Ectodermal cell (in vitro differentiated cells): Measurements from ENCODE around the gene FARP1.

ENCODE experiments used
- H3K27ac ChIP-seq: 2 replicates; pipeline ENCODE4 v1.7.0; 2013; ENCODE audit warnings: mild to moderate bottlenecking, low read depth, low read length; ENCODE audit not compliant: insufficient read depth, poor library complexity, severe bottlenecking
- H3K27me3 ChIP-seq: 2 replicates; pipeline ENCODE4 v1.7.0; 2013; ENCODE audit warnings: mild to moderate bottlenecking, low read length; ENCODE audit not compliant: insufficient read depth, control insufficient read depth, poor library complexity, severe bottlenecking
- H3K36me3 ChIP-seq: one replicate; pipeline ENCODE4 v1.7.0; 2013; ENCODE audit warnings: low read length; ENCODE audit not compliant: control insufficient read depth, insufficient read depth
- H3K4me1 ChIP-seq: one replicate; pipeline ENCODE4 v1.7.0; 2013; ENCODE audit warnings: low read length; ENCODE audit not compliant: control insufficient read depth, insufficient read depth
- H3K4me3 ChIP-seq: 2 replicates; pipeline ENCODE4 v1.7.0; 2013; ENCODE audit warnings: low read depth, low read length, control low read depth; ENCODE audit not compliant: insufficient read depth
- H3K9me3 ChIP-seq: 2 replicates; pipeline ENCODE4 v1.7.0; 2013; ENCODE audit warnings: mild to moderate bottlenecking, low read length, moderate library complexity; ENCODE audit not compliant: control insufficient read depth
- WGBS, 2 experiments: methylation state at CpG; one replicate each; pipeline ENCODE4 v1.1.7; 2013; ENCODE audit warnings: missing lambda C conversion rate in 2 of 2; 5-methylcytosine and 5-hydroxymethylcytosine counted together

Gene FARP1

DNA sequence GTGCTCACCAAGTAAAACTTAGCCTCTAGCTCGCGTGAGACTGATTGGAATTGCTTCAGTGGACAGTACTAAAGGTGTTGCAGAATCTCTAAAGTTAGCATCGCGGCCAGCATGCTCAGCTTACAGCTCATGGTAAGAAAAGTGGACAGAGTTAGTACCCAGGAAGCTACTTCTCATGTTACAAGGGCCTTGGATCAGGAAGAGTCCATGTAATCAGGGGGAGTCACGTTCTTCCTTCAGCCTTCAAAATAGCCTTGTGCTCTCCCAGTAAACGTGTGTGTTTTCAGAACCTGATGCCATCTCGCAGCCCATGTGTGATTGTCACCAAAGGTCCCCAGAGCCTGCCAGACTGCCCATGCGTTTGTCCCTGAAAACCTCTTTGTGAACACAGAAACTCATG lies 230.0 kb downstream of the FARP1 start:
- no peak overlapping the region for H3K27ac ChIP-seq
- H3K4me3 ChIP-seq, result no peak overlapping the region
- H3K4me1 ChIP-seq, result peaks cover 5% of the 10 kb centered on the region
- no peaks in the 10 kb centered on the region for H3K27me3 ChIP-seq
- WGBS, 2 experiments, result 88% methylated on average over 8 of the region's 8 CpGs
- H3K36me3 ChIP-seq, result no peaks in the 10 kb centered on the region
- no peaks in the 10 kb centered on the region for H3K9me3 ChIP-seq

DNA sequence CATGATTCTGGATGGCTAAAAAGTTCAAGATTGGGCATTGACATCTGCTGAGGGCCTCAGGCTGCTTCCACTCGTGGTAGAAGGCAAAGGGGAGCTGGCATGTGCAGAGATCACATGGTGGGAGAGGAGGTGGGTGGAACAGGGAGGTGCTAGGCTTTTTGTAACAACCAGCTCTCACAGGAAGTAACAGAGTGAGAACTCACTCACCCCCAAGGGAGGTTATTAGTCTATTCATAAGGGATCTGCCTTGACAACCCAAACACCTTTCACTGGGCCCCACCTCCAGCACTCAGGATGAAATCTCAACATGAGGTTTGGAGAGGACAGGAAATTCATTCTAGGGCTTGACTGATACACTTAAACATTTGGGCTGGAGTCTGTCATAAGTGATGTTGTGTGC lies 231.9 kb downstream of the FARP1 start:
- Histone ChIP-seq H3K27ac (no peak overlapping the region), H3K36me3 (no peaks in the 10 kb centered on the region), H3K4me1 (peaks cover 5% of the 10 kb centered on the region), H3K9me3 (no peaks in the 10 kb centered on the region), H3K27me3 (no peaks in the 10 kb centered on the region), H3K4me3 (no peak overlapping the region)
- 86 to 100% methylated on average over 1 of the region's 1 CpG for WGBS, 2 experiments

DNA sequence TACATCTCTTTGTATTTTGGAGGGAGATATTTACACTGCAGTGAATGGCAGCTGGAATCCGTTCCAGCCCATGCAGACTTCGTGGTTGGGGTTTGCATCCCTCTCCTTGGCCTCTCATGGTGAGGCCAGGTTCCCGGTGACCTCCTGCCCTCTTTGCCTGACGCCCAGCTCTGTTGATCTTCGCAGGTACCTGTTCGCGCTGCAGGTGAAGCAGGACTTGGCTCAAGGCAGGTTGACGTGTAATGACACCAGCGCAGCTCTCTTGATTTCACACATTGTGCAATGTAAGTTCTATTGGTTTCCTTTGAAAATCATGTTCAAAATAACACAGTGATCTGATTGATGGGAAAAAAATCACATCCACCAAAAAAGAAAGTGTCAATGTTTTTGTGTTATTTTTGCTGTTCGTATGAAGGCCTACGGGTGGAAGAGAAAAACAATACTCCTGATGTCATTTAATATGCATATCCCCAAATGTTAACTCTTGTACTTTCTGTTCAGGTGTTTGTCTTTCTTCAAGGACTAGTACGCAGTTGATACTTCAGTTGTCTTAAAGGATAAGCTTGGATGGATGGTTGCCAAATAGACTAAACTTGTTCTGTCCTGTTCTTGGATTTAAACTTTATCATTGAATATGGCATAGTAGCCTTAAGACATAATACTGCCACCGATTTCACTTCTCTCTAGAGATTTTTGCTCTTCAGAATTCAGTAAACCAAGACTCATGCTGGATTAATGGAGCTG lies 234.9 kb downstream of the FARP1 start:
- H3K4me1 ChIP-seq, result no peaks in the 10 kb centered on the region
- no peak overlapping the region for H3K27ac ChIP-seq
- no peaks in the 10 kb centered on the region for H3K36me3 ChIP-seq
- no peaks in the 10 kb centered on the region for H3K27me3 ChIP-seq
- H3K4me3 ChIP-seq, result no peak overlapping the region
- H3K9me3 ChIP-seq, result no peaks in the 10 kb centered on the region
- 92 to 96% methylated on average over 10 to 13 of the region's 13 CpGs for WGBS, 2 experiments

DNA sequence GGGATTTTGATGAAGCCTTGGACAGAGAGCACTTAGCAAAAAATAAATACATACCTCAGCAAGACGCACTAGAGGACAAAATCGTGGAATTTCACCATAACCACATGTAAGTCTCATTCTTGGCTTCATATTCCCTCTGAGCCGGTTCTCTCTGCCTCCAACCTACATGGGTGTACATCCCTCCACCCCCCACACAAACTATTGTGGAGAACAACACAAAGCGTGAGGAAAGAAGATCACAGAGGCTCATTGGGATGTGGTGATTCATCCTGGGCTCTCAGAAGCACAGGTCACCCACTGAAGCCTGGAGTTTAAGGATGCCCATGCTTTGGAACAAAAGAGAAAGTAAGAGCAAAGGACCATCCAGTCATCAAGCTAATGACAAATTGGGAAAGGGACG lies 241.8 kb downstream of the FARP1 start:
- 92 to 94% methylated on average over 5 of the region's 5 CpGs for WGBS, 2 experiments
- Histone ChIP-seq H3K36me3 (peaks cover 7% of the 10 kb centered on the region), H3K27ac (no peak overlapping the region), H3K4me3 (no peak overlapping the region), H3K4me1 (no peaks in the 10 kb centered on the region), H3K27me3 (no peaks in the 10 kb centered on the region), H3K9me3 (no peaks in the 10 kb centered on the region)

DNA sequence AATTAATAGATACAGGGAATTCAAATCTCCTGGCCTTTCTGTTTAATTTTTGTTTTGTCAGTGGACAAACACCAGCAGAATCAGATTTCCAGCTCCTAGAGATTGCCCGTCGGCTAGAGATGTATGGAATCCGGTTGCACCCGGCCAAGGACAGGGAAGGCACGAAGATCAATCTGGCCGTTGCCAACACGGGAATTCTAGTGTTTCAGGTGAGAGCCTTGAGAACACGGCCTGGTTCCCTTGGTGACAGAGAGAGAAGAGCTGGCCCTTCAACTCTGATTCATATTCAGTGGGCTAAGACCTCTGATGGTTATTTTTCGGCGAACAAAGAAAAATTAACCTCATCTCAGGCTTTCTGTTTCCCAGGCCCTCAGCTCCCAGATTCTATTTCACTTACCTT lies 242.7 kb downstream of the FARP1 start:
- Histone ChIP-seq H3K4me1 (no peaks in the 10 kb centered on the region), H3K27me3 (no peaks in the 10 kb centered on the region), H3K4me3 (no peak overlapping the region), H3K36me3 (peaks cover 7% of the 10 kb centered on the region), H3K9me3 (no peaks in the 10 kb centered on the region), H3K27ac (no peak overlapping the region)
- WGBS, 2 experiments, result 94% methylated on average over 10 of the region's 10 CpGs

DNA sequence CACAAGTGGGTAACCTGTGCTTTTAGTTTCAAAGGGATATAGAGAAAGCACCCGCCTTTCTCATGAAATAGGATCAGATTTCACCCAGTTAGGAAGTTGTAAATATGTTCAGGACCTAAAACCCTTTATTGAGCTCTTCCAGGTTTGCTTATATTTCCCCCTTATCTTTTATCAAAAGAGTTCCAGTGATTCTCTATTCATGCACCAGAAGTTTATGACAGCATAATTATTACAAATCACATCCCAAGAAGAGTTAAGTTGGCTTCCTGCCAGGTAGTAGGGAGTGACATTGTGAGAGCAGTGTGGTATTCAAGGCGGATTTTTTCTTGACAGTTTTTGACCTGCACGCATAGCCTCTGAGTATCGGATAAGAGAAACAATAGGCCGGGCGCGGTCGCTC lies 243.7 kb downstream of the FARP1 start:
- H3K4me3 ChIP-seq, result no peak overlapping the region
- H3K4me1 ChIP-seq, result no peaks in the 10 kb centered on the region
- WGBS, 2 experiments, result 94 to 95% methylated on average over 8 of the region's 8 CpGs
- H3K9me3 ChIP-seq, result no peaks in the 10 kb centered on the region
- H3K27me3 ChIP-seq, result no peaks in the 10 kb centered on the region
- peaks cover 7% of the 10 kb centered on the region for H3K36me3 ChIP-seq
- no peak overlapping the region for H3K27ac ChIP-seq

DNA sequence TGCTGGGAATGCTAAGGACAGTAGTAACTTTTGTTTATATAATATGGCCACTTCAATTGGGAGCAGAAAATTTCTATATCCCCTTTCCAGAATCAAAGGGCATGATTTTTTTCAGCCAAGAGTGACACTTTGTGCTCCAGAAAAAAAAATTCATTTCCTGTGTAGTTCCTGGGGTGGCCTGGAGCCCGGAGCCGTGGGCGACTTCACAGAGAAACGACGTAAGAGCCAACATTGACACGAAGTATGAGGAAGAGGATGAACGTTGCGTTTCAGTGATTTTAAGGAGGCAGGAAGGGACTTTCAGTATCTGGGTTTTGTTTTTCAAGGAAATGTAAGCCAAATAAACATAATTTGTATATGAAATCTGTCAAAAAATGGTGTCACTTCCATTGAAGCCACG lies 246.4 kb downstream of the FARP1 start:
- Histone ChIP-seq H3K27ac (no peak overlapping the region), H3K4me1 (no peaks in the 10 kb centered on the region), H3K36me3 (peaks cover 13% of the 10 kb centered on the region), H3K27me3 (no peaks in the 10 kb centered on the region), H3K4me3 (no peak overlapping the region), H3K9me3 (no peaks in the 10 kb centered on the region)
- 94 to 97% methylated on average over 9 of the region's 9 CpGs for WGBS, 2 experiments

DNA sequence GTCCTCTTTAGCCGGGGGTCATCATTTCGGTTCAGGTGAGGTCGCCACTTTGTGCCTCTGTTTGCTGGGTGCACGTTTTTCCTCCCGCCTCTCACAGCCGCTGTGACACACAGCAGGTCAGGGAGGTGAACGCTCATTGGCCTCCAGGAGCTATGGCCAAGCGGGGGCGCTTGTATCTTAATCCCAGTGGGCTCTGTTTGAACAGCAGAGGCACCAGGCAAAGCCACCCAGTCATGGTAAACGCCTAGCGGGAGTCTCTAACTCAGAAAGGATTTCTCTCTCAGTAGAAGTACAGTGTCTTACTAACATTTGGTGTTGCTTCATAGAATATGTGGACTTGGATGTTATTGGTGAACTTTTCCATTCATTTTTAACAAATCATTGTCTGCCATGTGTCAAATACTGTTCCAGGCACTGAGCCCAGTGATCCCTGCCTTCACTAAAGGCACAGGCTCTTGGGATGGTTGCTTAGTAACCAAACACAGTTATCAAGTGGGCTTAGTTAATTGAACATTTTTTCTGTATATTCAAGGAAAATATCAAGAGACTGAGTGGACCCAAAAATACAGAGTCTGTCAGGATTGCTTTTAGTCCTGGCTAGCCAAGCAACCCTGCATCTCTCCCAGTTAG lies 247.3 kb downstream of the FARP1 start:
- Histone ChIP-seq H3K27me3 (no peaks in the 10 kb centered on the region), H3K4me3 (no peak overlapping the region), H3K27ac (no peak overlapping the region), H3K36me3 (peaks cover 16% of the 10 kb centered on the region), H3K9me3 (no peaks in the 10 kb centered on the region), H3K4me1 (no peaks in the 10 kb centered on the region)
- WGBS, 2 experiments, result 94 to 95% methylated on average over 11 of the region's 11 CpGs

DNA sequence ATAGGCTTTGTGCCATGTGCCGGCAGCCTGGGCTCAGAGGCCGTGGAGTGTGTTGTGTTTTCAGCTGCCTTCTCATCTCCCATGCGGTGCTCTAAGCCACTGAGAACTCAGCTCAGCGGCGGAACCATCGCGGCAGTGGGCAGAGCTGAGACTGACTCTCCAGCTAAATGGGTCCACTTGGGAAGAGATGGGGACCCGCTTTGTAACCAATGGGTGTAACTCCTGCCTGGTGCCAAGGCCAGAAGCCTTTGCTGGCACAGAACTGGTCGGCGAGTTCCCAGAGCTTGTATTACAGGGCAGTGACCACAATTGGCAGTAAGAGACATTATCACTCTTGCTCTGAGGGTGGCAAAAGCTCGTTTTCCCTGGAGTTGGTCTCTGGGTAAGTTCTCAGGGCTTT lies 251.0 kb downstream of the FARP1 start:
- H3K4me1 ChIP-seq, result no peaks in the 10 kb centered on the region
- no peak overlapping the region for H3K27ac ChIP-seq
- peaks cover 9% of the 10 kb centered on the region for H3K36me3 ChIP-seq
- no peak overlapping the region for H3K4me3 ChIP-seq
- H3K9me3 ChIP-seq, result no peaks in the 10 kb centered on the region
- H3K27me3 ChIP-seq, result no peaks in the 10 kb centered on the region
- WGBS, 2 experiments, result 95% methylated on average over 11 of the region's 11 CpGs

DNA sequence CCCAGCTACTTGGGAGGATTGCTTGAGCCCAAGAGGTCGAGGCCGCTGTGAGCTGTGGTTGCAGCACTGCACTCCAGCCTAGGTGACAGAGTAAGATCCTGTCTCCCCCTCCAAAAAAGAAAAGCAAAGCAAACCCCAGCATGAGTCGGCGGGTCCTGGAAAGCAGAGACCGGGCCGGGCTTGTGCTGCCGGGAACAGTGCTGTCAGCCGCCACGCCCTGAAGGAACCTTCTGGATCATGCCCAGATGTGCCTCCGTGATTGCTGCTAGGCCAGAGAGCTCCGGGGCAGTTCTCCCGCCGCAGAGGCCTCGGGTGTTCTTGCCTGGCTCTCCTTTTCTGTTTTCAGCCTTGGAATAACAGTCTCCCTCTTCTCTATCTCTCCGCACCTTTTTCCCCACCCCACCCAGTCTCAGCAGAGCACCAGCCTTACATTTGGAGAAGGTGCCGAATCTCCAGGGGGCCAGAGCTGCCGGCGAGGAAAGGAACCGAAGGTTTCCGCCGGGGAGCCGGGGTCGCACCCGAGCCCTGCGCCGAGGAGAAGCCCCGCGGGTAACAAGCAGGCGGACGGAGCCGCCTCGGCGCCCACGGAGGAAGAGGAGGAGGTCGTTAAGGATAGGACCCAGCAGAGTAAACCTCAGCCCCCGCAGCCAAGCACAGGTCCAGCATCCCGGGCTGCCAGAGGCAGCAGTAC lies 252.1 kb downstream of the FARP1 start:
- no peak overlapping the region for H3K27ac ChIP-seq
- no peaks in the 10 kb centered on the region for H3K4me1 ChIP-seq
- peaks cover 9% of the 10 kb centered on the region for H3K36me3 ChIP-seq
- 95 to 96% methylated on average over 37 of the region's 37 CpGs for WGBS, 2 experiments
- no peaks in the 10 kb centered on the region for H3K9me3 ChIP-seq
- H3K27me3 ChIP-seq, result no peaks in the 10 kb centered on the region
- no peak overlapping the region for H3K4me3 ChIP-seq
